DND-41 (cell line): ENCODE measurements around the gene GNAZ.

Source experiments
- ATAC-seq: fragments of 200-7000 bp; cut with Tn5 transposase; 3 replicates; pipeline ENCODE4 v1.9.1; 2021; ENCODE audit warnings: low read depth; ENCODE audit not compliant: insufficient read depth
- DNase-seq: peaks from one replicate; pipeline ENCODE4 v3.0.0-alpha.2; 2020
- H2AFZ ChIP-seq: 2 replicates; pipeline ENCODE4 v1.6.0; 2012; ENCODE audit warnings: low read depth, low read length
- H3K27ac ChIP-seq: 2 replicates; pipeline ENCODE4 v1.5.1; 2012; ENCODE audit warnings: low read length, inconsistent platforms
- H3K27me3 ChIP-seq: fragments of 200-600 bp; sonication (generic); 2 replicates; pipeline ENCODE4 v1.6.0; 2012; ENCODE audit warnings: low read length, mild to moderate bottlenecking, inconsistent platforms; ENCODE audit not compliant: insufficient read depth, poor library complexity
- H3K36me3 ChIP-seq: 2 replicates; pipeline ENCODE4 v1.5.1; 2012; ENCODE audit warnings: low read length, inconsistent platforms; ENCODE audit not compliant: insufficient read depth
- H3K4me1 ChIP-seq: 2 replicates; pipeline ENCODE4 v1.5.1; 2012; ENCODE audit warnings: mild to moderate bottlenecking, low read length; ENCODE audit not compliant: insufficient read depth
- H3K4me2 ChIP-seq: 2 replicates; pipeline ENCODE4 v1.6.0; 2012; ENCODE audit warnings: mild to moderate bottlenecking, moderate library complexity, low read length, inconsistent platforms; ENCODE audit not compliant: insufficient read depth
- H3K4me3 ChIP-seq, 2 experiments: fragments of 200-600 bp in 1 of 2; shearing (Covaris generic) in 1 of 2; 2 replicates each; pipeline ENCODE4 v1.5.1; 2012 to 2016; ENCODE audit warnings: inconsistent platforms in 2 of 2, low read length in 2 of 2, mild to moderate bottlenecking in 2 of 2, low read depth in 1 of 2, moderate library complexity in 1 of 2
- H3K79me2 ChIP-seq: 2 replicates; pipeline ENCODE4 v1.6.0; 2012; ENCODE audit warnings: low read length, inconsistent platforms; ENCODE audit not compliant: insufficient read depth
- H3K9ac ChIP-seq: 2 replicates; pipeline ENCODE4 v1.6.0; 2012; ENCODE audit warnings: low read depth, mild to moderate bottlenecking, inconsistent platforms, low read length, moderate library complexity
- H3K9me3 ChIP-seq: 2 replicates; pipeline ENCODE4 v1.5.1; 2012; ENCODE audit warnings: low read length, moderate library complexity, mild to moderate bottlenecking, inconsistent platforms; ENCODE audit not compliant: insufficient read depth, severe bottlenecking
- H4K20me1 ChIP-seq: 2 replicates; pipeline ENCODE4 v1.6.0; 2012; ENCODE audit warnings: low read length; ENCODE audit not compliant: insufficient read depth
- EZH2 ChIP-seq: IDR thresholded peaks from 3 replicates; pipeline ENCODE4 v1.6.1; 2012; ENCODE audit warnings: borderline replicate concordance, low read depth, mild to moderate bottlenecking, moderate library complexity, low read length, inconsistent platforms; ENCODE audit not compliant: severe bottlenecking
- TF ChIP-seq, protein P1 (sequence below): IDR thresholded peaks from 2 replicates; pipeline ENCODE4 v1.5.1; 2012; ENCODE audit warnings: borderline replicate concordance, low read length, moderate library complexity, mild to moderate bottlenecking; ENCODE audit not compliant: poor library complexity, severe bottlenecking; ENCODE audit errors: extremely low read depth

Gene GNAZ

DNA sequence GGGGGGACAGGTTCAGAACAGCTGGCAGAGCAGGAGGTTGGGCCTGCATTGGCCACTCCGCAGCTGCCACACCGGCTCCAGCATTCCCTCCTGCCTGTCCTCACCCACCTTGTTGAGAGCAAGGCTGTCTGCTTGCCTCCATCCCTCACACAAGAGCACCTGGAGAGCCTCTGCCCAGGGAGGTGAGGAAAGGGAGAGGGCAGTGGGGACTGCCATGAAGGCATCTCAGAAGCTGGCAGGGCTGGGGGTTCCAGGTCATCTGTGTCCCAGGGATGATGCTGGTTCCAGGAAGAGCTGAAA is 44.4 kb downstream of the GNAZ start:
- Histone ChIP-seq H3K9ac (no peak overlapping the region), H2AFZ (no peak overlapping the region), H3K4me3 (no peak overlapping the region), H3K27me3 (no peaks in the 10 kb centered on the region), H3K9me3 (no peaks in the 10 kb centered on the region), H3K4me1 (peaks cover 19% of the 10 kb centered on the region), H3K4me2 (no peak overlapping the region), H4K20me1 (no peaks in the 10 kb centered on the region), H3K27ac (no peak overlapping the region), H3K36me3 (no peaks in the 10 kb centered on the region), H3K79me2 (no peaks in the 10 kb centered on the region)
- no peak for DNase-seq
- no peak for ATAC-seq
- TF ChIP-seq, protein P1, sequence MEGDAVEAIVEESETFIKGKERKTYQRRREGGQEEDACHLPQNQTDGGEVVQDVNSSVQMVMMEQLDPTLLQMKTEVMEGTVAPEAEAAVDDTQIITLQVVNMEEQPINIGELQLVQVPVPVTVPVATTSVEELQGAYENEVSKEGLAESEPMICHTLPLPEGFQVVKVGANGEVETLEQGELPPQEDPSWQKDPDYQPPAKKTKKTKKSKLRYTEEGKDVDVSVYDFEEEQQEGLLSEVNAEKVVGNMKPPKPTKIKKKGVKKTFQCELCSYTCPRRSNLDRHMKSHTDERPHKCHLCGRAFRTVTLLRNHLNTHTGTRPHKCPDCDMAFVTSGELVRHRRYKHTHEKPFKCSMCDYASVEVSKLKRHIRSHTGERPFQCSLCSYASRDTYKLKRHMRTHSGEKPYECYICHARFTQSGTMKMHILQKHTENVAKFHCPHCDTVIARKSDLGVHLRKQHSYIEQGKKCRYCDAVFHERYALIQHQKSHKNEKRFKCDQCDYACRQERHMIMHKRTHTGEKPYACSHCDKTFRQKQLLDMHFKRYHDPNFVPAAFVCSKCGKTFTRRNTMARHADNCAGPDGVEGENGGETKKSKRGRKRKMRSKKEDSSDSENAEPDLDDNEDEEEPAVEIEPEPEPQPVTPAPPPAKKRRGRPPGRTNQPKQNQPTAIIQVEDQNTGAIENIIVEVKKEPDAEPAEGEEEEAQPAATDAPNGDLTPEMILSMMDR: no peak
- TF ChIP-seq EZH2: no peak

DNA sequence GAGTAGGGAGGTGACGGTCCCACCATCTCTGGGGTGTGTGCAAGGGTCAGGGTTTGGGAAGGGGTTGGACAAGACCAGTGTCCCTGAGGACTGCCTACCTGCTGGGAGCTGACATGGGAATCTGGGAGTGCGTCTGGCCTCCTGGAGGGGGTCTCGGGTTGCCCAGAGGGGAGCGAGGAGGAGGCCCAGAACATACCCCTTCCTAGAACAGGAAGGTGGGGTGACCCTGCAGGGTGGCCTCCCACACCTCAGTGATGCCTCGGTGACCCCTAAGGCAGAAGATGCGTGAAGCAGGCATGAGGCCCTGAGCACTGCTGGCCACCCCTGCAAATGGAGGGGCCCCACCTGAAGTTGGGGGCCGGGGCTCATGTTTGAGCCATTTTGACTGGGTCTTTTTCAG is 45.0 kb downstream of the GNAZ start:
- TF ChIP-seq, protein P1: no peak
- TF ChIP-seq EZH2: no peak
- H3K4me2 ChIP-seq: no peak overlapping the region
- no peak overlapping the region for H3K9ac ChIP-seq
- H3K79me2 ChIP-seq: no peaks in the 10 kb centered on the region
- ATAC-seq (no peak), DNase-seq (no peak)
- H3K4me3 ChIP-seq: no peak overlapping the region
- H3K9me3 ChIP-seq: no peaks in the 10 kb centered on the region
- peaks cover 25% of the 10 kb centered on the region for H3K4me1 ChIP-seq
- H3K36me3 ChIP-seq: no peaks in the 10 kb centered on the region
- H2AFZ ChIP-seq: no peak overlapping the region
- H3K27ac ChIP-seq: no peak overlapping the region
- H4K20me1 ChIP-seq: no peaks in the 10 kb centered on the region
- H3K27me3 ChIP-seq: no peaks in the 10 kb centered on the region

GRCh38 chr22:23115825-23116494 is 45.6 kb downstream of the GNAZ start:
- Histone ChIP-seq H3K27me3 (no peaks in the 10 kb centered on the region), H3K9ac (no peak overlapping the region), H3K4me1 (peaks cover 25% of the 10 kb centered on the region), H3K36me3 (no peaks in the 10 kb centered on the region), H3K9me3 (no peaks in the 10 kb centered on the region), H3K4me3 (no peak overlapping the region), H3K27ac (no peak overlapping the region), H2AFZ (no peak overlapping the region), H4K20me1 (no peaks in the 10 kb centered on the region), H3K79me2 (no peaks in the 10 kb centered on the region), H3K4me2 (no peak overlapping the region)
- DNase-seq (no peak), ATAC-seq (no peak)
- no peak for TF ChIP-seq EZH2
- TF ChIP-seq, protein P1: no peak
